Right lobe of liver (tissue), 4 donors: ENCODE data around the gene KBTBD13.
"Not testable (repeated sequence)": the region's sequence is repeated elsewhere in the genome, so short reads cannot be mapped to it uniquely, and the experiment has no call there.

Experiments used
- POLR2A ChIP-seq: fragments of 450-650 bp; IDR thresholded peaks from one replicate; pipeline ENCODE4 v1.6.1; 2017; ENCODE audit warnings: antibody characterized with exemption, mild to moderate bottlenecking
- TF ChIP-seq, protein P1 (sequence below), 4 donors: fragments of 200-600 bp in 3 of 4; fragments of 450-650 bp in 1 of 4; IDR thresholded peaks; one replicate each; pipeline versions ENCODE4 v1.5.1 to v1.8.0; 2016 to 2022; ENCODE audit warnings: antibody characterized with exemption in 4 of 4, mild to moderate bottlenecking in 2 of 4
- donor health status: DM: no; HTN: no; CAD: no.
- donor health status: DM: no; HTN: no; CAD: no.
- donor health status: DM: no; HTN: yes; CAD: no.

DNA sequence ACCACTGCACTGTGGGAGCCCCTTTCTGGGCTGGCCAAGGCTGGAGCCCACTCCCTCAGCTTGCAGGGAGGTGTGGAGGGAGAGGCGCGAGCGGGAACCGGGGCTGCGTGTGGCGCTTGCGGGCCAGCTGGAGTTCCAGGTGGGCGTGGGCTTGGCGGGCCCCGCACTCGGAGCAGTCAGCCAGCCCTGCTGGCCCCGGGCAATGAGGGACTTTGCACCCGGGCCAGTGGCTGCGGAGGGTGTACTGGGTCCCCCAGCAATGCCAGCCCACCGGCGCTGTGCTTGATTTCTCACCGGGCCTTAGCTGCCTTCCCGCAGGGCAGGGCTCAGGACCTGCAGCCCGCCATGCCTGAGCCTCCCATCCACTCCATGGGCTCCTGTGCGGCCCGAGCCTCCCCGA is 1.6 kb upstream of the KBTBD13 start:
- TF ChIP-seq, protein P1, sequence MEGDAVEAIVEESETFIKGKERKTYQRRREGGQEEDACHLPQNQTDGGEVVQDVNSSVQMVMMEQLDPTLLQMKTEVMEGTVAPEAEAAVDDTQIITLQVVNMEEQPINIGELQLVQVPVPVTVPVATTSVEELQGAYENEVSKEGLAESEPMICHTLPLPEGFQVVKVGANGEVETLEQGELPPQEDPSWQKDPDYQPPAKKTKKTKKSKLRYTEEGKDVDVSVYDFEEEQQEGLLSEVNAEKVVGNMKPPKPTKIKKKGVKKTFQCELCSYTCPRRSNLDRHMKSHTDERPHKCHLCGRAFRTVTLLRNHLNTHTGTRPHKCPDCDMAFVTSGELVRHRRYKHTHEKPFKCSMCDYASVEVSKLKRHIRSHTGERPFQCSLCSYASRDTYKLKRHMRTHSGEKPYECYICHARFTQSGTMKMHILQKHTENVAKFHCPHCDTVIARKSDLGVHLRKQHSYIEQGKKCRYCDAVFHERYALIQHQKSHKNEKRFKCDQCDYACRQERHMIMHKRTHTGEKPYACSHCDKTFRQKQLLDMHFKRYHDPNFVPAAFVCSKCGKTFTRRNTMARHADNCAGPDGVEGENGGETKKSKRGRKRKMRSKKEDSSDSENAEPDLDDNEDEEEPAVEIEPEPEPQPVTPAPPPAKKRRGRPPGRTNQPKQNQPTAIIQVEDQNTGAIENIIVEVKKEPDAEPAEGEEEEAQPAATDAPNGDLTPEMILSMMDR (IDR thresholded peaks at IDR 0.05) = not testable (repeated sequence)
- TF ChIP-seq POLR2A = not testable (repeated sequence)
